Activated naive CD8-positive, alpha-beta T cell treated with anti-CD3 and anti-CD28 coated beads, Interleukin-2, amount 50 U/mL, for 24 hours (primary cell): ENCODE results near the gene FANCM.

Experiments
- ATAC-seq: fragments of 150-1000 bp; cut with Tn5 transposase; one replicate; pipeline ENCODE4 v1.10.0; 2021
- DNase-seq: peaks from one replicate; pipeline ENCODE4 v3.0.0; 2021
- H3K27ac Mint-ChIP-seq: one replicate; pipeline ENCODE4 v1.8.0; 2021; ENCODE audit warnings: mild to moderate bottlenecking, mixed read lengths
- H3K27me3 Mint-ChIP-seq: one replicate; pipeline ENCODE4 v1.8.0; 2021; ENCODE audit warnings: mixed read lengths
- H3K36me3 Mint-ChIP-seq: one replicate; pipeline ENCODE4 v1.8.0; 2021; ENCODE audit warnings: low read depth, mixed read lengths
- H3K4me1 Mint-ChIP-seq: one replicate; pipeline ENCODE4 v1.8.0; 2021; ENCODE audit warnings: mixed read lengths
- H3K4me3 Mint-ChIP-seq: one replicate; pipeline ENCODE4 v1.8.0; 2021; ENCODE audit warnings: mild to moderate bottlenecking, moderate library complexity, mixed read lengths
- H3K9me3 Mint-ChIP-seq: one replicate; pipeline ENCODE4 v1.8.0; 2021; ENCODE audit warnings: mixed read lengths

Gene FANCM

DNA sequence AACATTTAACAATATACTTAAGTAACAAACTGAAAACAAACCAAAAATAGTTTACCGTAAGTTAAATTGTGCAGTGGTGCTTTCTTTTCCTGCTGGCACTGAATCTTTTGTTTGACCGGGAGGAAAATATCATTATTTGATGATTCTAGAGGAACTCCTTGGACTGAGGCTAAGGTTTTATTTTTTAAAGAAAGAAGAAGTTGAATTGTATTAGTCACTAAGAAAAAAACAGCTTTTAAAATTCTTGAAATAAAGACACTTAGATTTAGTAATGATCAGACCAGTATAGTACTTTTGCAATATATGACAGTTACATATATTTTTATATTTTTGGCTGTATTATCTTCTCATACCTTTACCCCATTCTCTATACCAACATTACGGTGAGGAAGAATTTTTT lies 107.0 kb downstream of the FANCM start:
- H3K36me3 Mint-ChIP-seq = peaks cover 27% of the 10 kb centered on the region
- no peaks in the 10 kb centered on the region for H3K4me1 Mint-ChIP-seq
- H3K4me3 Mint-ChIP-seq = no peak overlapping the region
- H3K27ac Mint-ChIP-seq = no peak overlapping the region
- no peak for ATAC-seq
- H3K27me3 Mint-ChIP-seq = no peaks in the 10 kb centered on the region
- DNase-seq = no peak
- no peaks in the 10 kb centered on the region for H3K9me3 Mint-ChIP-seq

DNA sequence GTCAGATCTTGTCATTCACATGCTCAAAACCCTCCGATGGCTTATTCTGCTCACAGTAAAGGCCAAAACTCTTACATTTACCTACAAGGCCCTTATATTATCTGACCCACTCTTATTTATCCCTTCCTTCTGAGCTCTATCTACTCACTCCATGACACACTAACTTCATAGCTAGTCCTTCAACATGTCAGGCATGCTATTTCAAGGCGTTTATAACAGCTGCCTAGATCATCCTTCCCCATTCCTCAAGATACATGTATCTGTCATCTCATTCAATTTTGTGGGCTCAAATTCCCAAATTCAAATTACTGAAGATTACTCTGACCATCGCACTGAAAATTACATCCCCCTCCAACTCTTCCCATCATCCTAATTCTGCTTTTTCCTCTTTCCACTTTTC lies 110.4 kb downstream of the FANCM start:
- Mint-ChIP-seq H3K27ac (no peak overlapping the region), H3K36me3 (peaks cover 21% of the 10 kb centered on the region), H3K27me3 (no peaks in the 10 kb centered on the region), H3K4me3 (no peak overlapping the region), H3K4me1 (peaks cover 18% of the 10 kb centered on the region), H3K9me3 (no peaks in the 10 kb centered on the region)
- DNase-seq = no peak
- ATAC-seq = no peak

GRCh38 chr14:45246691-45247090 lies 111.0 kb downstream of the FANCM start:
- Mint-ChIP-seq H3K27me3 (no peaks in the 10 kb centered on the region), H3K4me1 (peaks cover 23% of the 10 kb centered on the region), H3K9me3 (no peaks in the 10 kb centered on the region), H3K36me3 (peaks cover 17% of the 10 kb centered on the region), H3K27ac (no peak overlapping the region), H3K4me3 (no peak overlapping the region)
- ATAC-seq = peak; percentile 81
- DNase-seq = no peak

DNA sequence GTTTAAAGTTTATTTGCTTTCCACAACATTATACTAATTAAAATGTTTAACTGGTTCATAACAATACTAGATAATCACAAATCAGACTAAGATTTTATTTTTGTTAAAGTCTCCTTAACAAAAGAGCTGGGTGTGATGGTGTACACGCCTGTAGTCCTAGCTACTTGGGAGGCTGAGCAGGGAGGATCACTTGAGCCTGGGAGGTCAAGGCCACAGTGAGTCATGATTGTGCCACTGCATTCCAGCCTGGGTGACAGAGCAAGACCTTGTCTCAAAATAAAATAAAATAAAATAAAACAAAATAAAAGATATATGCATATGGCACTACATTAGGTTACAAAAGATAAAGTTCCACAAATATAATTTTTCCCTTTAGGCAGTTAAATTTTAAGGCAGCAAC lies 111.7 kb downstream of the FANCM start:
- DNase-seq (no peak), ATAC-seq (no peak)
- Mint-ChIP-seq H3K9me3 (no peaks in the 10 kb centered on the region), H3K27ac (no peak overlapping the region), H3K27me3 (no peaks in the 10 kb centered on the region), H3K36me3 (peaks cover 13% of the 10 kb centered on the region), H3K4me3 (no peak overlapping the region), H3K4me1 (peaks cover 23% of the 10 kb centered on the region)

GRCh38 chr14:45249856-45250575 lies 114.3 kb downstream of the FANCM start:
- ATAC-seq (no peak), DNase-seq (no peak)
- Mint-ChIP-seq H3K27ac (peak overlapping the region; percentile 49), H3K4me3 (peak overlapping the region; percentile 53), H3K4me1 (peaks cover 37% of the 10 kb centered on the region), H3K9me3 (no peaks in the 10 kb centered on the region), H3K36me3 (peaks cover 10% of the 10 kb centered on the region), H3K27me3 (no peaks in the 10 kb centered on the region)
